Measurements from ENCODE around the gene MYH14. TPM values are rescaled to one million over a fixed set of nuclear protein-coding genes. Genes with fewer than 3 reads are reported as not detected.

The MYH14 gene
- total and polyA plus RNA-seq, 2 experiments from 2014 or later, result 40.9 to 64.4 TPM

DNA sequence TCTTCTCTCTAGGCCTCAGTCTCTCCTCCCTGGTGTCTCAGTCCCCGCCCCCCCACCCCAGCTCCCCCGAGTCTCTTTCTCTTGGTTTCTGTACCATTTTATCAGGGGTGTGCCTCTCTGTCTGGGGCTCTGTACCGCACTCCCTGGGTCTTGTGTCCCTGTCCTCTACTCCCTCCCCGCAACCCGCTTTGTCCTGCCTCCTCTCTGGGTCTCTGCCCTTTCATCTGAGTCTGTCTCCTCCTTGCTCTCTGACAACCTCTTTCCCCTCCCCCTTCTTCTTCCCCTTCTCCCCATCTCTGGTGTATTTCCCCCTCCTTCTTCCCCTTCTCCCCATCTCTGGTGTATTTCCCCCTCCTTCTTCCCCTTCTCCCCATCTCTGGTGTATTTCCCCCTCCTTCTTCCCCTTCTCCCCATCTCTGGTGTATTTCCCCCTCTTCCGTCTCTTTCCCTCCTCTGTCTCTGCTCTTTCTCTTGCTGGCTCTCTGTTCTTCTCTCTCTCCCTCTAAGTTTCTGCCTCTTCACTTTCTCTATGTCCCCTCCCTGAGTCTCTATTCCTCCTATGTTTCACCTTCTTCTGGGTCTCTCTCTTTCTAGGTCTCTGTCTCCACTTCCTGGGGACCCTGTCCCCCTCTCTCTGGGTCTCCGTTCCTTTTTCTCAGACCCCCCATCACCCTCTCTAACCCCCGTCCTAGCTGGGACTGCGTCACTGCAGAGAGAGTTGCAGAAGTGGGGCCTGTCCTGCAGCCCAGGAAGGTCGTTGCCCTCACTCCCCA is 128.0 kb downstream of the MYH14 start:
- DNase-seq (ENCODE audit: low spot score), result no peak
- H3K9me2 ChIP-seq (replicated peaks; ENCODE audit: insufficient read depth), result no peaks in the 10 kb centered on the region
- H4K20me1 ChIP-seq (ENCODE audit: insufficient read depth, poor library complexity, severe bottlenecking), result no peaks in the 10 kb centered on the region
- H3K9me3 ChIP-seq (ENCODE audit: low read depth), result no peaks in the 10 kb centered on the region
- H3K4me1 ChIP-seq (ENCODE audit: insufficient read depth), result peaks cover 21% of the 10 kb centered on the region
- H3K79me2 ChIP-seq, result no peaks in the 10 kb centered on the region
- H3K4me2 ChIP-seq, result peak overlapping the region; percentile 90
- peak overlapping the region; percentile 35 for H3K4me3 ChIP-seq
- no peak for TF ChIP-seq EZH2phosphoT487 (IDR thresholded peaks at IDR 0.05; ENCODE audit: low read depth, severe bottlenecking, unreplicated experiment)
- no peak for TF ChIP-seq EZH2 (IDR thresholded peaks at IDR 0.05; ENCODE audit: borderline replicate concordance)
- TF ChIP-seq, protein P1, sequence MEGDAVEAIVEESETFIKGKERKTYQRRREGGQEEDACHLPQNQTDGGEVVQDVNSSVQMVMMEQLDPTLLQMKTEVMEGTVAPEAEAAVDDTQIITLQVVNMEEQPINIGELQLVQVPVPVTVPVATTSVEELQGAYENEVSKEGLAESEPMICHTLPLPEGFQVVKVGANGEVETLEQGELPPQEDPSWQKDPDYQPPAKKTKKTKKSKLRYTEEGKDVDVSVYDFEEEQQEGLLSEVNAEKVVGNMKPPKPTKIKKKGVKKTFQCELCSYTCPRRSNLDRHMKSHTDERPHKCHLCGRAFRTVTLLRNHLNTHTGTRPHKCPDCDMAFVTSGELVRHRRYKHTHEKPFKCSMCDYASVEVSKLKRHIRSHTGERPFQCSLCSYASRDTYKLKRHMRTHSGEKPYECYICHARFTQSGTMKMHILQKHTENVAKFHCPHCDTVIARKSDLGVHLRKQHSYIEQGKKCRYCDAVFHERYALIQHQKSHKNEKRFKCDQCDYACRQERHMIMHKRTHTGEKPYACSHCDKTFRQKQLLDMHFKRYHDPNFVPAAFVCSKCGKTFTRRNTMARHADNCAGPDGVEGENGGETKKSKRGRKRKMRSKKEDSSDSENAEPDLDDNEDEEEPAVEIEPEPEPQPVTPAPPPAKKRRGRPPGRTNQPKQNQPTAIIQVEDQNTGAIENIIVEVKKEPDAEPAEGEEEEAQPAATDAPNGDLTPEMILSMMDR (IDR thresholded peaks at IDR 0.05; ENCODE audit: poor library complexity), result no peak
- H2AFZ ChIP-seq, result peak overlapping the region; percentile 36
- WGBS (ENCODE audit: low lambda C conversion rate, missing lambda C conversion rate), result 18% methylated on average over 10 of the region's 10 CpGs
- H3K27me3 ChIP-seq, result peaks cover 23% of the 10 kb centered on the region
- no peaks in the 10 kb centered on the region for H3K36me3 ChIP-seq (replicated peaks; ENCODE audit: insufficient read depth, low read depth)
- peak overlapping the region; percentile 93 for H3K27ac ChIP-seq

DNA sequence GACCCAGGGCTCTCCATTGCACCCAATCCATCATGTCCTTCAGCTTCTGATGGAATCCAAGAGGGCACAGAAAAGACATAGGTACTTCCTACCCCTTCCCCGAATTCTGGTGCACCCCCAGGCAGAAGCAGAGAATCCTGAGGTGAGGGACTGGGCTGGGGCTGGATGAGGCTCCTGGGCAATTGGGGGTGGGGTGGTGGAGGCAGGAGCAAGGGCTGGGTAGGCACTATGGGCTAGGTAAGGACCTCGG is 128.5 kb downstream of the MYH14 start:
- DNase-seq (ENCODE audit: low spot score), result no peak
- TF ChIP-seq, protein P1 (IDR thresholded peaks at IDR 0.05; ENCODE audit: poor library complexity), result no peak
- TF ChIP-seq EZH2 (IDR thresholded peaks at IDR 0.05; ENCODE audit: borderline replicate concordance) (no peak), EZH2phosphoT487 (IDR thresholded peaks at IDR 0.05; ENCODE audit: low read depth, severe bottlenecking, unreplicated experiment) (no peak)
- Histone ChIP-seq H2AFZ (no peak overlapping the region), H3K79me2 (no peaks in the 10 kb centered on the region), H4K20me1 (ENCODE audit: insufficient read depth, poor library complexity, severe bottlenecking) (no peaks in the 10 kb centered on the region), H3K36me3 (replicated peaks; ENCODE audit: insufficient read depth, low read depth) (no peaks in the 10 kb centered on the region), H3K9me2 (replicated peaks; ENCODE audit: insufficient read depth) (no peaks in the 10 kb centered on the region), H3K4me2 (peak overlapping the region; percentile 90), H3K27me3 (peaks cover 18% of the 10 kb centered on the region), H3K4me3 (no peak overlapping the region), H3K27ac (peak overlapping the region; percentile 93), H3K4me1 (ENCODE audit: insufficient read depth) (peaks cover 21% of the 10 kb centered on the region), H3K9me3 (ENCODE audit: low read depth) (no peaks in the 10 kb centered on the region)
- WGBS (ENCODE audit: low lambda C conversion rate, missing lambda C conversion rate), result 20% methylated on average over 2 of the region's 2 CpGs

DNA sequence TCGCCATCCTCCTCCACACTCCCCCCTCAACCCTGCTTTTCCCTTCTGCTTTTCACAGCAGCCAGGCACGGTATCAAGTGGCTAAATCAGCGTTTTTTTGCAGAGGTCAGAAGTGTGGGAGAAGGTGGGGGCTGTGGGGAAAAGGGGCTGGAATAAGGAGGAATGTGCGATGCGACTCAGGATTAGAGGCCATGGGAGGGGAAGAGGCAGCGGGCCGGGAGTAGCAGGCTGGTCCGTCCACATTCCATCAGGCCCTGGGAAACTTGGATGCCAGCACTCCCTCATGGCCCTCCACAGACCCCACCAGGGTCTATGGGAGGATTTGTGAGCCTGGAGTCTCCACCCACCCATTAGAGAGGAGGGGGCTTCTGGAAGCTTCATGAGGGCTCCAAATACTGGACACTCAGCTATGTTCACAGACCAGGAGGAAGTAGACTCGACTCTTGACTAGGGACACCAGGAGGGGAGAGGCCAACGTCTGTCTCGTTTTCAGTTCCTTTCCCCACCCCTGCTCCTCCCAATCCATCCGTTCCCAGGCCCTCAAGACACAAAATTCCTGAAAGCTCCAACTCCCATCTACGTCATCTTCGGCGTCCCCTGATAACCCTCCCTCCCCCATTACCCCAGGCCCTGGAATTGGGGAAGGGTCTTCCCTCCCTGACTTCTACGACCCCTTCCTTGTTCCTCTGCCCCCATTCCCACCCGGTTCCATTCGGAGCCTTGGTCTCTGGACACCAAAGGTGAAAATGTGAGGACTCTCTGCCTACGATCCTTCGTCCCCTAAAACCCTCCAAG is 129.0 kb downstream of the MYH14 start:
- TF ChIP-seq, protein P1 (IDR thresholded peaks at IDR 0.05; ENCODE audit: poor library complexity), result no peak
- no peak for TF ChIP-seq EZH2phosphoT487 (IDR thresholded peaks at IDR 0.05; ENCODE audit: low read depth, severe bottlenecking, unreplicated experiment)
- WGBS (ENCODE audit: low lambda C conversion rate, missing lambda C conversion rate), result 9% methylated on average over 17 of the region's 20 CpGs
- no peaks in the 10 kb centered on the region for H3K9me2 ChIP-seq (replicated peaks; ENCODE audit: insufficient read depth)
- peak; percentile 64 for DNase-seq (ENCODE audit: low spot score)
- H3K27me3 ChIP-seq, result peaks cover 13% of the 10 kb centered on the region
- H4K20me1 ChIP-seq (ENCODE audit: insufficient read depth, poor library complexity, severe bottlenecking), result no peaks in the 10 kb centered on the region
- H3K36me3 ChIP-seq (replicated peaks; ENCODE audit: insufficient read depth, low read depth), result no peaks in the 10 kb centered on the region
- no peaks in the 10 kb centered on the region for H3K79me2 ChIP-seq
- peaks cover 21% of the 10 kb centered on the region for H3K4me1 ChIP-seq (ENCODE audit: insufficient read depth)
- H3K4me3 ChIP-seq, result peak overlapping the region; percentile 31
- peak overlapping the region; percentile 93 for H3K27ac ChIP-seq
- H2AFZ ChIP-seq, result peak overlapping the region; percentile 55
- no peaks in the 10 kb centered on the region for H3K9me3 ChIP-seq (ENCODE audit: low read depth)
- H3K4me2 ChIP-seq, result peak overlapping the region; percentile 90
